Left lobe of liver (tissue), 2 donors: ENCODE data around the gene MEF2D. TPM values are rescaled to one million over a fixed set of nuclear protein-coding genes. Genes with fewer than 3 reads are reported as not detected.

Experiments
- ATAC-seq: fragments of 200-7000 bp; cut with Tn5 transposase; one replicate; pipeline ENCODE4 v1.9.1; 2020; ENCODE audit warnings: mild to moderate bottlenecking, moderate library complexity
- DNase-seq: peaks from one replicate; pipeline ENCODE4 v3.0.0-alpha.2; 2020; ENCODE audit warnings: low spot score
- total RNA-seq: library from RNA; stranded (reverse); gene quantifications from one replicate; pipeline ENCODE4 v1.2.1, GENCODE V29; 2021
- donor health status: DM: no; HTN: no; CAD: no; lungs with moderate emphysema.
- donor health status: DM: no; HTN: yes; CAD: no.

MEF2D gene
- total RNA-seq, 1 donor from 2014 or later = 17.5 TPM

DNA sequence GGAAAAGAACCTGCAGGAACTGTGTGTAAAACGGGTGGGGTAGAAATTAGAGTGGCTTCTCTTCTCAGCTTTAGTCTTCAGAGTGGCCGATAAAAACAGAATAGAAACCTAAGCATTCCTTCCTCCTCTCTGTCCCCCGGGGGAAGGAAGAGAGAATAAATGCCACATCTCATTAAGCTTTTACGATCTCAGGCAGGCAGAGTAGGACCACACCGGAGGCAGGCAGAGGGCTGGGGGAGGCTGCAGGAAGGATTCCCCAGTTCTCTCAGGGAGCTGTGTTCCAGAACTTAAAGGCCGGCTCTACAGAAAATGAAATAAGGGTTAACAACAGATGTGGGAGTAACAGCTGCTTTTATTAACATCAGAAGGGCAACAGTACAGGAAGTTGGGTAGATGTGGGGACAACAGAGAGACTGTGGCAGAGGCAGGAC, 24.5 kb upstream of the MEF2D start:
- no peak for DNase-seq
- ATAC-seq = no peak

DNA sequence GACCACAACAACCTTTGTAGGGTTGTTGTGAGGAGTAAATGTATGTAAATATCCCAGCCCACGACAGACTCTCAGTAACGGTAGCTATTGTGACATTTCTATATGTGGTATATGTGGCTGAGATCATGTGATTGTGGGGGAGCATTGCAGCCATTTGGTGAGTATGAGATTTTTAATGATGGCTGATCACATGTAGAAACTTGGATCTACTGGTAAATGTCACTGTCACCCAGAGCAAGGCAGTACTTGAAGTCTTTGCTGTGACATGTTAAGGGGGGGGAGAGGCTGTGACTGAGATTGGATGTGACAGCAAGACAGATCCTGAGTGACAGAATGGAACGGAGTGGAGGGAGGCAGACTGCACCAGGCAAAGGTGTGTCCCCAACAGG, 23.9 kb upstream of the MEF2D start:
- no peak for DNase-seq
- no peak for ATAC-seq

- no peak for DNase-seq
- no peak for ATAC-seq
These were observed 23.4 kb upstream of the MEF2D start for GRCh38 chr1:156523801-156524480.

DNA sequence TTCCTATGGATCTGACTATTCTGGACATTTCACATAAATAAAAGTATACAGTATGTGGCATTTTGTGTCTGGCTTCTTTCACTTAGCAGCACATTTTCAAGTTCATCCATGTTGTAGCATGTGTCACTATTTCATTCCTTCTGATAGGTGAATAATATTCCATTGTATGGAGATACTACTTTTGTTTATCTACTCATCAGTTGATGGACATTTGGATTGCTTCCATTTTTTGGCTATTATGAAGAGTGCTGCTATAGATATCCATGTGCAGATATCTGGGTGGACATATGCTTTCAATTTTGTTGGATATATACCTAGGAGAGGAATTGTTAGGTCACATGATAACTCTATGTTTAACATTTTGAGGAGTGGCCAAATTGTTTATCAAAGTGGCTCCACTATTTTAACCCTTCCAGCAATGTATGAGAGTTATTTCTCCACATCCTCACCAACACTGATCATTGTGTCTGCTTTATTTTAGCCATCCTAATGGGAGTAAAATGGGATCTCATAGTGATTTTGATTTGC, 21.9 kb upstream of the MEF2D start:
- DNase-seq (no peak), ATAC-seq (no peak)

DNA sequence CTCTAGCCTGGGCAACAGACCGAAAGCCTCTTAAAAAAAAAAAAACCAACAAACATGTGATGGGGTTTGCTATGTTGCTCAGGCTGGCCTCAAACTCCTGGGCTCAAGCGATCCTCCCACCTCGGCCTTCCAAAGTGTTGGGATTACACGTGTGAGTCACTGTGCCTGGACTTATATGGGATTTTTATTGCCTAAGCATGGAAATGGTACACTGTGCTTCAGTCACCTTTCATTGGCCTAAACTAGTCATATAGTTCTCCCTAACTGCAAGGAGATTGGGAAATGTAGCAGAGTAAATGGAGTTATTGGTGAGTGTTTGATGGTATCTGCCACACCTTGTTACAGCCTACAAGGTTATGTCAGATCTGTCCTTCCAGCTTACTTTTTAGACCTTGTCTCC, 17.2 kb upstream of the MEF2D start:
- DNase-seq (no peak), ATAC-seq (no peak)

DNA sequence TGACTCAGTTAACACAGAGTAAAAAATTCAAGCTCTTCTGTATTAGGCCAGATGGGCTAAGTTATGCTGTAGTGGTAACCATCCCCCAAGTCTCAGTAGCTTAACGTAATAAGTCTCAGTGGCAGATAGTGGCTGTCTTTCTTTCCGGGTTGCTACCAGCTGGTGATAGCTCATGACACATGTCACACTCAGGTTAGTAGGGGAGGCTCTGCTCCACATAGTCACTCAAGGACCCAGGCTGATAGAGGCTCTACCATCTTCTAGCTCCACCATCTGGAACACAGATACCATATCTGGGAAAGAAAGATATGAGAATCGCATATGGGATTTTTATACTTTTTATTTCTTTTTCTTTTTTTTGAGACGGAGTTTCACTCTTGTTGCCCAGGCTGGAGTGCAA, 16.2 kb upstream of the MEF2D start:
- no peak for ATAC-seq
- no peak for DNase-seq

- no peak for ATAC-seq
- DNase-seq = no peak
These were observed 15.4 kb upstream of the MEF2D start for GRCh38 chr1:156515956-156516355.

DNA sequence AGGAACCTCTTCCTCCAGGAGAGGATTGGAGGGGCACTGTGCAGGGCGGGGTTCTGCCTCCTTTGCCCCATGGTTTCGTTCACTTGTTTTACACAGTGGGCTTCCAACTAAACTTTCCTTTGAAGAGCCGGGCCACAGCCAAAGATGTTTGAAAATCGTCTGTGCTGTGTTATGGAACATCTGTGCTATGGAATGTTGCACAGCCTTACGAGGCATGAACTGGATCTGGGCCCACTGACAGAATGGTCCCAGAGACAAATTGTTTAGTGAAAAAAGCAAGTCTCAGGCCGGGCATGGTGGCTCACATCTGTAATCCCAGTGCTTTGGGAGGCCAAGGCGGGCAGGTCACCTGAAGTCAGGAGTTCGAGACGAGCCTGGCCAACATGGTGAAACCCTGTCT, 12.6 kb upstream of the MEF2D start:
- no peak for ATAC-seq
- no peak for DNase-seq

GRCh38 chr1:156511644-156512043, 11.1 kb upstream of the MEF2D start:
- ATAC-seq (no peak), DNase-seq (no peak)

GRCh38 chr1:156510709-156511108, 10.1 kb upstream of the MEF2D start:
- no peak for DNase-seq
- ATAC-seq = peak; percentile 29

DNA sequence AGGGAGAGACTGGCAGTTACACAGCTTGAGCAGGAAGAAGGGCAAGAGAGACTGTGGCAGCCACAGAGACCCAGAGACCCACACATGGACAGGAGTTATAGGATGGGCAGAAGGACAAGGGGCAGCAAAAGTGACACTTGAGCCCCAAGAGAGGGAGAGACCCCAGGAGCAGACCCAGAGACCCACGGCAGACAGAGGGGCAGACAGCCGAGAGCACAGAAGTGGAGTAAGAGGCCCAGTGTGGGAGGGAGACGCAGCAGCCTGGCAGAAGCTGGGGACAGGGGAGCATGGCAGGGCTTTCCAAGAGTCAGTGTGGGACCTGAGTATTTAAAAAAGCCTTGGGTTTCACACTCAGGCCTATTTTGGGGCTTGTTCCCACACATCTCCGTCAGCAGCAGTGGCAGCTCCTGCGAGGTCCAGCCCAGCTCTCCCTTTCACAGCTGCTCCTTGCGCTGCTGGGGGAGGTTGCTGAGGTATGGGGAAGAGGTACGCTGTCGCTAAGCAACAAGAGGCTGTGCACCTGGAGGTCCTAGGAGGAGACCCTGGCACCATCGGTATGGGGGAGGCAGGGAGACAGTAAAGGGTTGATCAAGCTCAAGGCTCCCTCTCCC, 9.0 kb upstream of the MEF2D start:
- ATAC-seq (no peak), DNase-seq (no peak)

DNA sequence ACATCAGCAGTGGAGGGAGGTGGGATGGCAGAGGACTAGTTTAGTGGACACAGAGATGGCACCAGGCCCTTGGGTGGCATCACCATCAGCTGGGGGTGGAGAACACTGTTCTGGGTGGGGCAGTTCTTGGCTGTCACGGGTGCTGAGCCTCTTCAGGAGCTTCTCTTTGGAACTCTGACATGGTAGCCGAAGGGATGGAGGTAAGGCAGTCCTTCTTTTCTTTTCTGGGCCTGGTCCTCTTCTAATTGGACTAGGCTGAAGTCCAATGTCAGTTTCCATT, 8.3 kb upstream of the MEF2D start:
- ATAC-seq (no peak), DNase-seq (no peak)

DNA sequence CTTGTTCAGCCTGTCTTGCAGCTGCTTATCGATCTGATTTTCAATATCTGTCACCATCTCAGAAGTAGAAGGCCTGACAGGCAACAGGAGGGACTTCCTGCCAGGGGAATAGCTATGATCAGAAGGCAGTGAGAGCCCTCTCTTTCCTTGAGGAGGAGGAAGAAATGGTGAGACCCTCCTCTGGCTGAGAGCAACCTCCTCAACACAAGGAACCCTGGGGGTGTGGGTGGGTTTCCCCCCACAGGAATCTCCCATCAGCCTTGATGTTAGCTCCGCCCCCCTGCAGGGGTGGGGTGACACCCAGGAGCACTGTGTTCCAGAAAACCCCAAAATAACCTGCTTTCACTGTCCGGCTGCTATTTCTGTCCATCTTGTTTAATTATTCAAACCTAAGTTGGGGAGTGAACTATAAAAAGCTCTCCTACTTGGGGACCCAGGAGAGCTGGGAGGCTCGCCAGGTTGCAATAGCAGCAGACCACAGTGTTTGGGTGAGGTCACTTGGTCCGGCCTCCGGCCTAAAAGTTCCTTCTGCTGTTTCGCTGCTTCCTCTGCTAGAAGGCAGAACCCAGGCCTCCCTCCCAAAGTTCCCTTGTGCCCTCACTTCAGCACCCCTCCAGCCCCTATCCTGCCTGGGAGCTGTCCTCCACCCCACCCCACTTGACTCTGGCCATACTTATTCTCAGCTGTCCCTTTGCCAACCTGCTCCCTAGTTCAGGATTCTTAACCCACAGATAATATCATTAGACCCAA, 7.8 kb upstream of the MEF2D start:
- ATAC-seq (no peak), DNase-seq (no peak)

GRCh38 chr1:156506450-156506849, 5.9 kb upstream of the MEF2D start:
- ATAC-seq (no peak), DNase-seq (no peak)

DNA sequence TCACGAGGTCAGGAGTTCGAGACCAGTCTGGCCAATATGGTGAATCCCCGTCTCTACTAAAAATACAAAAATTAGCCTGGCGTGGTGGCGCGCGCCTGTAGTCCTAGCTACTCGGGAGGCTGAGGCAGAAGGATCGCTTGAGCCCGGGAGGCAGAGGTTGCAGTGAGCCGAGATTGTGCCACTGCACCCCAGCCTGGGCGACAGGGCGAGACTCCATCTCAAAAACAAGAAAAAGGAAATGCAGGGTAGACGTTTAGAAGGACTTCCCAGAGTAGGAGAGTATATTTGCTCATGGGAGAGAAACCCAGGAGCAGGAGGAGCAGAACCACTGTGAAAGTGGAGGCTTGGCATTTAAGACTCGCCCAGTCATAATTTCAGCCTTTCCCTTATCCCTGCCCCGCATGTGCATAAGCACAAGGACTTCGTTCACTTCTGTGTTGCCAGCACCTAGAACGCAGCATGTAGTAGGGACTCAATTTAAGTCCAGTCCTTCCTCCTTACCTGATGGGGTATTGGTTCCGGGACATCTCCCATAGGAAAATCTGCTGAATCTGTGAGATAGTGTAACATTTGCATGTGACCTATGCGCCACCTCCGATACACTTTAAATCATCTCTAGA, 5.2 kb upstream of the MEF2D start:
- ATAC-seq = no peak
- no peak for DNase-seq

DNA sequence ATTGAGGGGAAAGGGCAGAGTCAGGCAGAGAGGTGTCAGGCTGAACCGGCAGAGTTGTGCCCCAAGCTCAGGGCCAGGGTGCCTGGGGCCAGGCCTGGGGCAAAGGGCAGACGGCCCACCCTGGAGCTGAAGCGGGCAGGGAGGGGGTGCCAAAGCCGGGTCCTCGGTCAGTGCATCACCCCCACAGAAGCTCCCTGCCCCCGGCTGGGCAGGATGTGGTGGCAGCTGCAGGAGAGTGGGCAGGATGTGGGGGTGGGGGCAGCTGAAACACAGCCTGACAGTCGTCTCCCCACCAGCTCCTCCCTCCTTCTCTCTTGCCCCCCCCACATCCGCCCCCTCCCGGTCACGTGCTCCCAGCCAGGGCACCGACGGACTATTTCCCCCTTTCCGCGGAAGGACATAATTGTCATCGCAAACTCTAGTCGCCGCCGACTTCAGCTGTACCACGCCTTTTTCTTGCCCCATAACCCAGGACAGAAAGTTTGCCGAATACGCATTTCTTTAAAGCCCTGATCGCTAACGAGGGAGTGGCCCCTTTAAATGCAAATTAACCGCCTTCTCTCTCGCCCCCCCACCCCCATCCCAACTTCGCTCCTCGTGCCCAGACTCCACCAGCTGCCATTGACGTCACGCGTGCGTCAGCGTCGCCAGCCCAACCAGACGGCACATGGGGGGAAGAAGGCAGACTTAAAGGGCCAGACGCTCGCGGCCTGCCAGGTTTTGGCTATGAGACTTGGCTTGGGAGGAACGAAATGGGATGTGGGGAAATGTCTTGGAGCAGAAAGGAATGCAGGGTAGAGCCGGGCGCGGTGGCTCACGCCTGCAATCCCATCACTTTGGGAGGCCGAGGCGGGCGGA, 4.5 kb upstream of the MEF2D start:
- DNase-seq (peak; percentile 99), ATAC-seq (peak; percentile 58)

DNA sequence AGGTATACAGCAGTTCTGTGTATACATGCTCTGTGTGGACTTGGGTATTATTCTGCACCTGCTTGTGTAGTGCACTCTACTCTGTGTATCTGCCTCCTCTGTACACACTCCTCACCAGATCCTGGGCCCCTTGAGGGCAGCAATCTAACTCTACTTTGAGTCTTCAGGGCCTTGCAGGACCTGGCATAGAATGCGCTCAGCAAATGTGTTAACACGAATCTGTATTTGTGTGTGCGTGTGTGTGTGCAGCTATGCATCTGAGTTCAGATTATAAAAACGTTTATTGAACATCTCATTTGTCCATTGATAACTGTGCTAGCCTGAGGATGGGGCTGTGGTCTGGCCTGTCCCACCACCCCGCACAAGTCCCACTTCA, 3.9 kb upstream of the MEF2D start:
- peak; percentile 0 for ATAC-seq

GRCh38 chr1:156503698-156504437, 3.3 kb upstream of the MEF2D start:
- no peak for DNase-seq
- no peak for ATAC-seq

More for the DNA sequence above, 3.9 kb upstream of the MEF2D start:
- DNase-seq = no peak

DNA sequence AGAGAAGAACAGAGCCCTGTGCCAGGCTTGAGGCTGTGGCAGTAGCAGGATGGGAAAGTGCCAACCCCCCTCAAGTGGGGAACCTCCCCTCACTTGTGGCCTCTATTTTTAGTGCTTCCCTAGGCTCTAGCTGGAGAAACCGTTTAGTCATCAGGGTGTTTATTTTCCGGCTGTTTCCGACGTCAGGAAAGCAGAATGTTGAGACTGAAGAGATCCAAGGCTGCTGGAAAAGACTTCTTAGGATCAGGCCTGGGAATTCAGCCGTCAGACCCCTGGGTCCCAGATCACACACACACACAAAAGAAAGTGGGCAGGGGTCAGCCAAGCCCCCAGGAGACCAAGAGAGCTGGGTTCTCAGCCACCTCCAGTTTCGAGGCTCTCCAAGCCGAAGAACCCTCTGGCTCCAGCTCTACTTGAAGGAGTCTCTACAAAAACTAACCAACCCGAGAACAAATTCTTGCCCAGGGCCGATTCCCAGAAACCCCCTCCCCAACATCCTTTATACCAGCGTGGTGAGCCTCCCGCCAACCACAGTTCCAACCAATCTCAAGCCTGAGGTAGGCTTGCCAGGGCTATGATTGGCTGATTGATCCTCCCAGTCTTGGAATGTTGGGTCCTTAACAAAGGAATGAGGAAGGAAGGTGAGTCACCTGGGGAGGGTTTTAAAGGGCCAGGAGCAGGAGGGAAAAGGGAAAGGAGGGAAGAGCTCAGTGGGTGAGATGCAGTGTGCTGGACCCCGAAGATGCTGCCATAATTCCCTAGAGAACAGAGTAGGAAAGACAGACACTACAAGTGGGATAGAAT, 2.5 kb upstream of the MEF2D start:
- DNase-seq = no peak
- no peak for ATAC-seq
